ENCODE data around the gene SERPINB12.
A peak's percentile ranks its signal among the peaks of the same experiment; 100 is the strongest.

Gene SERPINB12

GRCh38 chr18:63603355-63603754, 61.2 kb downstream of the SERPINB12 start:
- no peak for DNase-seq (ENCODE audit: low read depth)

- DNase-seq (ENCODE audit: low read depth), result no peak
Measured at GRCh38 chr18:63603772-63604171, 61.6 kb downstream of the SERPINB12 start.

- no peak for DNase-seq (ENCODE audit: low read depth)
Measured at GRCh38 chr18:63604791-63605567, 62.8 kb downstream of the SERPINB12 start.

- peak; percentile 27 for DNase-seq (ENCODE audit: low read depth)
Measured at GRCh38 chr18:63606526-63606925, 64.4 kb downstream of the SERPINB12 start.

GRCh38 chr18:63613420-63613819, 71.3 kb downstream of the SERPINB12 start:
- no peak for DNase-seq (ENCODE audit: low read depth)

- DNase-seq (ENCODE audit: low read depth), result no peak
Measured at GRCh38 chr18:63617049-63617914, 75.1 kb downstream of the SERPINB12 start.

- DNase-seq (ENCODE audit: low read depth), result no peak
Measured at GRCh38 chr18:63617915-63618234, 75.7 kb downstream of the SERPINB12 start.

Measured in GM04503 (cell line).